ENCODE data around the gene GPATCH11. TPM values are rescaled to one million over a fixed set of nuclear protein-coding genes. Genes with fewer than 3 reads are reported as not detected.
A peak's percentile ranks its signal among the peaks of the same experiment; 100 is the strongest.

GPATCH11 gene
- total RNA-seq = 10 to 100 TPM in 2 of 3 donors, 1 to 10 TPM in 1; 8.9 to 38.7 (median 10.2) TPM

DNA sequence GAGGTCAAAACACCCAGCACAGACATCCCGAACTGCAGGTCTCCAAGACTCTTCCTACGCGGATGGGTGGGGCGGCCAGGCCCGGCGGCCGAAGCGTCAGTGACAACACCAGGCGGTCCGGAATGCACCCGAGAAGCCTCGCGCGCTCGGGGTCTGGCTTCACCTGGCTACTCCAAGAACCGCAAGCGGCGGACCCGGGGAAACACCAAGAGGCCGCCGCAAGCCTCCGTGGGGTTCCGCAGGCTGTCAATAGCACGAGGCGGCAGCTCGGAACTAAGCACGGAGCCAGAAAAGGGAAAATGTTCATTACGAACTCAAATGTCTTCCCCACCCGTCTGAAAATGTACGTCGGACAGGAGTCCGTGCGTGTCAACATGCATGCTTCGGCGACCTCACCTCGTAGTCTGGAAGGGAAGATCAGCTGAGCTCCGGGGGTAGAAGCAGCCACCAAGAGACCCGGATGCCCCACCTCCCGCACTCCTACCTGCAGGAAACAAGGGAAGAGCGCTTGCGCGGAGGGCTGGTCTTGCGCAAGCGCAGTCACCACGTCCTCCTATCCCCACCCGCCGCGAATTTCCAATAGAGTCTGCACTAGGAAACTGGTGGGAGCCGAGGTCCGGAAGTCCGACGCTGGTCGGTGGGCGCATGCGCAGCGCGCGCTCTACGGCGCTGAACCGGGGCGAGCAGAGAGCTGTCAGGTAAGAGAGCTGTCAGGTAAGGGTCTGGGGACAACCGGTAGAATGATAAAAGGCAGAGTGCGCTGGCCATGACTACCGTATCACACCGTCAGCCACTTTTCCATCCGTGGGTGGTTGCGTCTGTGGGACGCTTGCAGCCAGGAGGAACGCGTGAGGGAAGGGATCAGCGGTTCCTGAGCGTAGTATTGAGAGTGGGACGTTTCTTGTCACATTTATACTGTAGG lies at the start of gene GPATCH11, which contains the start of gene HEATR5B:
GPATCH11 (plus strand) TSS at position 646 of the 922 bp plus-strand sequence. CDS start 3,864 bp downstream, outside the sequence.
HEATR5B (minus strand) TSS at position 500 of the 922 bp plus-strand sequence. CDS start 958 bp downstream, outside the sequence.
- Histone ChIP-seq H3K27me3 (no peaks in the 10 kb centered on the region), H3K36me3 (no peaks in the 10 kb centered on the region), H3K27ac (peak within 1 kb of the TSS; percentile 62 to 86), H3K4me3 (peak within 1 kb of the TSS; percentile 57 to 83 (median 64)), H3K9me3 (no peaks in the 10 kb centered on the region), H3K4me1 (no peaks in the 10 kb centered on the region)
- DNase-seq (ENCODE audit: low spot score in 2 of 2) = peak; percentile 92 to 94
- intact Hi-C loops (cut with DNase I; ENCODE audit: low total_unique reads) = no loop called here
- TF ChIP-seq POLR2A (IDR thresholded peaks at IDR 0.05) (no peak), POLR2AphosphoS5 (IDR thresholded peaks at IDR 0.05) (peak; percentile 59 to 74 (median 65))

- TF ChIP-seq POLR2AphosphoS5 (IDR thresholded peaks at IDR 0.05) (no peak), CTCF (IDR thresholded peaks at IDR 0.05) (no peak), POLR2A (IDR thresholded peaks at IDR 0.05) (no peak)
- no peak for DNase-seq (ENCODE audit: low spot score in 2 of 2)
- intact Hi-C loops (cut with DNase I; ENCODE audit: low total_unique reads) = no loop called here
- H3K36me3 ChIP-seq = no peaks in the 10 kb centered on the region
- H3K27ac ChIP-seq = no peak overlapping the region
- no peak overlapping the region for H3K4me3 ChIP-seq
- no peaks in the 10 kb centered on the region for H3K4me1 ChIP-seq
- no peaks in the 10 kb centered on the region for H3K27me3 ChIP-seq
- H3K9me3 ChIP-seq = no peaks in the 10 kb centered on the region
Observed at GRCh38 chr2:37037771-37038170, 46.5 kb upstream of the GPATCH11 start.

- Histone ChIP-seq H3K36me3 (no peaks in the 10 kb centered on the region), H3K4me1 (no peaks in the 10 kb centered on the region), H3K27ac (no peak overlapping the region), H3K9me3 (no peaks in the 10 kb centered on the region), H3K27me3 (no peaks in the 10 kb centered on the region), H3K4me3 (no peak overlapping the region)
- intact Hi-C loops (cut with DNase I; ENCODE audit: low total_unique reads) = no loop called here
- TF ChIP-seq POLR2AphosphoS5 (IDR thresholded peaks at IDR 0.05) (no peak), CTCF (IDR thresholded peaks at IDR 0.05) (no peak), POLR2A (IDR thresholded peaks at IDR 0.05) (no peak)
- DNase-seq (ENCODE audit: low spot score in 2 of 2) = no peak
Observed at GRCh38 chr2:37039580-37039979, 44.7 kb upstream of the GPATCH11 start.

DNA sequence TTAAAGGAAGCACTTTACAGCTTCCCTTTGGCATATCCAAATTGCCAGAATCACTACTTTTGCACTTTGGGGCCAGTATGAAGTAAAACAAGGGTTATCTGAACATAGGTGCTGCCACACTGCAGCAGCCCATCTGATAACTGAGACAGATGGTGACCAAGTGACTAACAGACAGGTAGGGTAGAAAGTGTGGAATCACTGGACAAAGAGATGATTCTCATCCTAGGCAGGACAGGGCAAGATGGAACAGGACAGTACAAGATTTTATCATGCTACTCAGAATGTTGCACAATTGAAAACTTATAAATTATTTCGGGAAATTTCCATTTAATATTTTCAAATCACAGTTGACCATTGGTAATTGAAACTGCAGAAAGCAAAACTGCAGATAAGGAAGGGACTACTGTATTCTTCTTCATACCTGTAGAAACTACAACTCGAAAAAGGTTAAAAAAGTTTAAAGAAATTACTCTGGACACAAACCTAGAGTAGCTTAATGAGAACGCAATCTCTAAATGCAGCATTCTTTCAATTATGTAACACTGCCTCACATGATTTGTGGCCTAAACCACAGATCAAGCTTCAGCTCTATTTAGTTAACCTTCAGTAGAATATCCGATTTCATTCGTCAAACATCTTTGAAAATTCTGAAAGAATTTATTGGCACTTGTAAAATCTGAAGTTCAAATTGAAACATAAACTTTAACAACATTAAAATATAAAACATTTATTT lies 31.6 kb upstream of the GPATCH11 start:
- intact Hi-C loops (cut with DNase I; ENCODE audit: low total_unique reads) = loop anchor here (5.0 kb wide), 1 partner anchor 400 kb away; no protein-coding TSS in a partner anchor
- Histone ChIP-seq H3K4me1 (no peaks in the 10 kb centered on the region), H3K9me3 (no peaks in the 10 kb centered on the region), H3K27ac (peak overlapping the region in 1 of 2 donors; percentile 51), H3K36me3 (peaks cover 5% of the 10 kb centered on the region), H3K4me3 (no peak overlapping the region), H3K27me3 (no peaks in the 10 kb centered on the region)
- no peak for DNase-seq (ENCODE audit: low spot score in 2 of 2)
- TF ChIP-seq POLR2AphosphoS5 (IDR thresholded peaks at IDR 0.05) (no peak), CTCF (IDR thresholded peaks at IDR 0.05) (no peak), POLR2A (IDR thresholded peaks at IDR 0.05) (no peak)

DNA sequence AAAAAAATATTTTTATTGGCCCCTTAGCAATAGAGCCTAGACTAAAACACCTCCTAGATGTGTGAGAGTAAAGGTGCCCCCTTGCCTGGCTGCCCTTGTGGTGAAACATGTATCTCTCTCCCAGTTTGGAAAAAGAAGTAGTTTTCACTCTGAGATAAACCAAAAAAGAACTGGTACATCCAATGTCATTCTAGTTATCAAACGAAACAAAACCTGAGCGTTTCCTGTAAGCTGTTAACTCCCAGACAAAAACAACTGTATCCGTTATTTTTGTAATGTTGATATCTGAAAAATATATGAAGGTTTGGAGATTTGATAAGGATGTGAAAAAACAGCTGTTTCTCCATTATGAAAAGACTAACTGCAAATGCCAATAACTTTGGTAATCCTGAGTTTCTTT lies 24.5 kb upstream of the GPATCH11 start:
- TF ChIP-seq CTCF (IDR thresholded peaks at IDR 0.05) (no peak), POLR2A (IDR thresholded peaks at IDR 0.05) (no peak), POLR2AphosphoS5 (IDR thresholded peaks at IDR 0.05) (no peak)
- H3K36me3 ChIP-seq = peaks cover 9% of the 10 kb centered on the region
- intact Hi-C loops (cut with DNase I; ENCODE audit: low total_unique reads) = no loop called here

More for the DNA sequence above, 24.5 kb upstream of the GPATCH11 start:
- no peak overlapping the region for H3K27ac ChIP-seq
- H3K9me3 ChIP-seq = no peaks in the 10 kb centered on the region
- no peaks in the 10 kb centered on the region for H3K27me3 ChIP-seq
- no peak for DNase-seq (ENCODE audit: low spot score in 2 of 2)
- H3K4me1 ChIP-seq = no peaks in the 10 kb centered on the region
- no peak overlapping the region for H3K4me3 ChIP-seq
